HG03108 (cell line): Measurements from ENCODE around the gene ECE2.

Source experiments
- ATAC-seq: cut with Tn5 transposase; IDR thresholded peaks from one replicate; pipeline ENCODE4 v1.9.1; 2021; ENCODE audit warnings: moderate library complexity; ENCODE audit not compliant: unreplicated experiment

The ECE2 gene

GRCh38 chr3:184240384-184241140 lies 35.3 kb upstream of the ECE2 start:
- ATAC-seq = no peak

DNA sequence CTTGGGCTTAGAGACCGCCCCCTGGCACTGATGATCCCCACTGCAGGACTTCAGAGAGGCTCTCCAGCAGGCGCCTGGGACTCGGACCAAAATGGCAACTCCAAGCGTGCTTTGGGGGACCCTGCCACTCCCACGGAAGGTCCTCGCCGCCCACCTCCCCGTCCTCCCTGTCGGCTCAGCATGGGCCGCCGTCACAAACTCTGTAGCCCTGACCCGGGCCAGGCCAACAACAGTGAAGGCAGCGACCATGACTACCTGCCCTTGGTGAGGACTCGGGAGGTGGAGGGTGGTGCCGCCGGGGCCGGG lies 34.7 kb upstream of the ECE2 start:
- ATAC-seq = no peak

DNA sequence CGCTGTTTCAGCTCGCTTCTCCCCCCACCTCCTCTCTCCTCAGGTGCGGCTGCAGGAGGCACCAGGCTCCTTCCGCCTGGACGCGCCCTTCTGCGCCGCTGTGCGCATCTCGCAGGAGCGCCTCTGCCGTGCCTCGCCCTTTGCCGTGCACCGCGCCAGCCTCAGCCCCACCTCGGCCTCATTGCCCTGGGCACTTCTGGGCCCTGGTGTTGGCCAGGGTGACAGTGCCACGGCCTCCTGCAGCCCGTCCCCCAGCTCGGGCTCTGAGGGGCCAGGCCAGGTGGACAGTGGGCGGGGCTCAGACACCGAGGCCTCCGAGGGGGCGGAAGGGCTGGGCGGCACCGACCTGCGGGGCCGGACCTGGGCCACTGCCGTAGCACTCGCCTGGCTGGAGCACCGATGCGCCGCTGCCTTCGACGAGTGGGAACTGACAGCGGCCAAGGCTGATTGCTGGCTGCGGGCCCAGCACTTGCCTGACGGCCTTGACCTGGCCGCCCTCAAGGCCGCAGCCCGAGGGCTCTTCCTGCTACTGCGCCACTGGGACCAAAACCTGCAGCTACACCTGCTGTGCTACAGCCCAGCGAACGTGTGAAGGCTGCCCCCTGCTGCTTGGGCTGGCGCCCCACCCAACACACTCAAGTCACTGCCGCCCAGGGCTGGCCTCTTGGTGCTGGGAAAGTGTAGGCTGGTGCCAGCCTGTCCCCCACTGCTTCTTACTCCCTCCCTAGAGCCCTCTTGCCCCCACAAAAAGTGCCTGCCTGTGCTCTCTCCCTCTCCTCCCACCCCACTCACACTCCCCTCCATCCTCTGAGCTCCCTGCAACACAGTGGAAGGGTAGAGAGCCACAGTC lies 34.1 kb upstream of the ECE2 start:
- no peak for ATAC-seq

GRCh38 chr3:184242297-184242685 lies 33.5 kb upstream of the ECE2 start:
- no peak for ATAC-seq

- peak; percentile 43 for ATAC-seq
These were observed 27.1 kb upstream of the ECE2 start, which contains the start of gene ALG3 for GRCh38 chr3:184248454-184249411. TSS of gene ALG3 (minus strand) at chr3:184248962. CDS start at chr3:184248940, 22 bp downstream.

DNA sequence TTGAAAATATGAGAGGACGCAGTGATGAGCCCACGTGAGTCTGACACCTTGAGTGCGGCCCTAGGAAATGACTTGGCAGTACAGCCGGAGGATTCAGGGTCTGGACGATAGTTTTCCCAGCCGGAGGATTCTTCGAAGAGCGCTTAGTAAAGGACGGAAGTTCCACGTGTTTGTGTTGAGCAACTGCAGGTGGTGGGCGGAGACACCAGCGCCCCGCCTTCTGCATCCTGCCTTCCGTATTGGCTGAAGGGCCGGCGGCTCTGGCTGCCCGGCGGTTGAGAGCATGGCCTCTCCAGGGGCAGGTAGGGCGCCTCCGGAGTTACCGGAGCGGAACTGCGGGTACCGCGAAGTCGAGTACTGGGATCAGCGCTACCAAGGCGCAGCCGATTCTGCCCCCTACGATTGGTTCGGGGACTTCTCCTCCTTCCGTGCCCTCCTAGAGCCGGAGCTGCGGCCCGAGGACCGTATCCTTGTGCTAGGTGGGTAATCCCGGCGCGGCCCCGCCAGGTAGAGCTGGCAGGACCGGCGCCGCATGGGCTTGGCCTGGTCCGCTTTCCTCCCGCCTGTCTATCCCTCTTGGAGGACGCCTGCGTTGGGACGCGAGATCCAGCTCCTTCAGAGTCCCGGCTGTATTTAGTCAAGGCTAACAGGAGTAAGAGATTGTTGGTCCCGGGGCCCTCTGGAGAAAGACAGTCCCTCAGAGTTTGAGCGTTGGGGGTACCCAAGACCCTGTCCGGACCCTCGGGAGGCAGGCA lies 26.2 kb upstream of the ECE2 start, which contains the start of gene EEF1AKMT4:
EEF1AKMT4 (plus strand) TSS at position 261 of the 755 bp plus-strand sequence; CDS start at position 284, 23 bp downstream.
- ATAC-seq = peak; percentile 89

DNA sequence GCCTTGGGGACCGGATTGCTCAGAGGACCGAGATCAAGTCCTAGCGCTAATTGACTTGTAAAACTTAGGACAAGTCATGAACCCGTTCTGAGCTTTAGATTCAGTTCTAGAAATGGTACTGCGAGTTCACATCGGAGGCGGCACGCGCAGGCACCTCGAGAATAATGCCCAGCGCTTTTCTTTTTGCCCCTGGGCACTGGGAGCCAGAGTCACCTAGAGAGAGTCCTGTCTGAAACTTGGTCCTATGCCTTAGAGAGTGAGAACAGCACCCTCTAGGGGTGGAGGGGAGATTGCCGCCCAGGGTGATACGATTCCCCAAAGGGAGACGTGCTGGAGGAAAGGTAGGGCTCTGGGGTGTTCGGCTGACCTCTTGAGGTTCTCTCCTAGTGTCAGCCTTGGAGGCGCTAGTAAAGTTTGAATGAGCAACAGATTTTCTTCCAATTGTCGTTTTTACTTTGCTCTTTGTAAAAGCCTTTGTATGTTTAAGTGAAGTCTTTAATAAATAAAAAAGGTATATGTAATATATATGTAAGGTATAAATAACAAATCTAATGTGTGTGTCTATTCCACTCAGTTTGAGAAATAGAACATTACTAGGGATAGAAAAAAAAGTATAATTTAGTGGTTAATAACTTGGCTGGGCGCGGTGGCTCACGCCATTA lies 25.5 kb upstream of the ECE2 start:
- peak; percentile 72 for ATAC-seq

GRCh38 chr3:184255291-184256039 lies 20.4 kb upstream of the ECE2 start:
- ATAC-seq = no peak

DNA sequence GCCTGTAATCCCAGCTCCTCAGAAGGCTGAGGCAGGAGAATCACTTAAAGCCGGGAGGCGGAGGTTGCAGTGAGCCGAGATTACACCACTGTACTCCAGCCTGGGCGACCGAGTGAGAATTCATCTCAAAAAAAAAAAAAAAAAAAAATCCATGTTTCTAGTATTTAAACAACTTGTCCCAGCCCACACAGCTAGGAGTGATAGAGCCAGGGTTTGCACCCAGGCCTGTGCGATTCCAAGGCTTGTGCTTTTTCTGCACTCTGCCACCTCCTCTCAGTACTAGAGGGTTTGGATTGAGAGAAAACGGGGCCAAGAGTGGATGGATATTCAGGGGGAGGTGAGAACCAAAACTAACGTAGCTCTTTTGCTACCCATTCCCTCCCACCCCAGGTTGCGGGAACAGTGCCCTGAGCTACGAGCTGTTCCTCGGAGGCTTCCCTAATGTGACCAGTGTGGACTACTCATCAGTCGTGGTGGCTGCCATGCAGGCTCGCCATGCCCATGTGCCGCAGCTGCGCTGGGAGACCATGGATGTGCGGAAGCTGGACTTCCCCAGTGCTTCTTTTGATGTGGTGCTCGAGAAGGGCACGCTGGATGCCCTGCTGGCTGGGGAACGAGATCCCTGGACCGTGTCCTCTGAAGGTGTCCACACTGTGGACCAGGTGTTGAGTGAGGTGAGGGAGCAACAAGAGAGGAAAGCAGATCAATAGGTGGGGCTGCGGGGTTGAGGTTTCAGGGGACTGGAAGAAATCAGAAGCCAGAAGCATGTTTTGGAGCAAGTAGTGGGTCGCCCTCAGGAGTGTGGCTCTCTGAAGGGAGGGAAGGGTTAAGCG lies 18.5 kb upstream of the ECE2 start:
- no peak for ATAC-seq

GRCh38 chr3:184258926-184259325 lies 16.9 kb upstream of the ECE2 start:
- no peak for ATAC-seq

GRCh38 chr3:184259396-184259877 lies 16.4 kb upstream of the ECE2 start:
- ATAC-seq = no peak

DNA sequence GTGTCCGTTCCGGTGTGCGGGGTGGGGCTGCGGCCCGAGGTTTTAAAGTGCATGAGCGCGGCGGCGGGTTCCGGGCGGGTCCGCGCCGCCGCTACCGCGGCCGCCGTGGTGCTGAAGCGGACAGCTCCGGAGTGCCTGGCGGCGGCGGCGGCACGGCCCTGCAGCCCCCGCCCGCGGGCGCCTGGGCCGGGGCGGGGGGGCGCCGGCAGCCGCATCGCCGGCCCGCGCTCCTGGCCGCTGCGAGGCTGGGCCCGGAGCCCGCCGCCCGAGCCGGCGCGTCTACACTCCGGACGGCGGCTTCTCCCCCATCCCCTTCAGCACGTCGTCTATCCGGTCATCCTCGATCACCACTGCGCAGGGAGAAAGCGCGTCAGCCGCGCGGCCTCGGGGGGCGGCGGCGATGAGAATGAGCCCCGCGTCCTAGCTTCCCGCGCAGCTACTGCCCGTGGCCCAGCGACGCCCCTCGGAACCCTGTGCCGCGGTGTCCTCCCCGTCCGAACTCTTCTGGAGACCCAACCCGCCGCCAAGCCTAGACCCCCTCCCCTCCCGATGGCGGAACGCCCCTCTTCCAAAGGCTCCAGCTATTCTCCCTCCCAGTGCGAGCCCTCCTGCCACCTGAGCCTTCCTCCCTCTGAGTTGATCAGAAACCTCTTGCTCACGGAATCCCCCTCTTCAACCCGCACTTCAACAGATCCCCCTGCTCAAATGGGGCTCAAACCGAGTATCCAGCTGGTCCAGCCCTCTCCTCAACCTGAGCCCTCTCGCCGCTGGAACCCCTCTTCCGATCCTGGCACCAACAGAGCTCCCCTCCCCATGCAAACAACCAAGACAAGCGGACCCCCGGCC lies 15.7 kb upstream of the ECE2 start:
- ATAC-seq = no peak

GRCh38 chr3:184260724-184261269 lies 15.0 kb upstream of the ECE2 start:
- ATAC-seq = no peak

GRCh38 chr3:184261270-184261853 lies 14.5 kb upstream of the ECE2 start, which contains the start of gene CAMK2N2:
TSS of gene CAMK2N2 (minus strand) at chr3:184261553. CDS start at chr3:184261285, 268 bp downstream.
- ATAC-seq = no peak

DNA sequence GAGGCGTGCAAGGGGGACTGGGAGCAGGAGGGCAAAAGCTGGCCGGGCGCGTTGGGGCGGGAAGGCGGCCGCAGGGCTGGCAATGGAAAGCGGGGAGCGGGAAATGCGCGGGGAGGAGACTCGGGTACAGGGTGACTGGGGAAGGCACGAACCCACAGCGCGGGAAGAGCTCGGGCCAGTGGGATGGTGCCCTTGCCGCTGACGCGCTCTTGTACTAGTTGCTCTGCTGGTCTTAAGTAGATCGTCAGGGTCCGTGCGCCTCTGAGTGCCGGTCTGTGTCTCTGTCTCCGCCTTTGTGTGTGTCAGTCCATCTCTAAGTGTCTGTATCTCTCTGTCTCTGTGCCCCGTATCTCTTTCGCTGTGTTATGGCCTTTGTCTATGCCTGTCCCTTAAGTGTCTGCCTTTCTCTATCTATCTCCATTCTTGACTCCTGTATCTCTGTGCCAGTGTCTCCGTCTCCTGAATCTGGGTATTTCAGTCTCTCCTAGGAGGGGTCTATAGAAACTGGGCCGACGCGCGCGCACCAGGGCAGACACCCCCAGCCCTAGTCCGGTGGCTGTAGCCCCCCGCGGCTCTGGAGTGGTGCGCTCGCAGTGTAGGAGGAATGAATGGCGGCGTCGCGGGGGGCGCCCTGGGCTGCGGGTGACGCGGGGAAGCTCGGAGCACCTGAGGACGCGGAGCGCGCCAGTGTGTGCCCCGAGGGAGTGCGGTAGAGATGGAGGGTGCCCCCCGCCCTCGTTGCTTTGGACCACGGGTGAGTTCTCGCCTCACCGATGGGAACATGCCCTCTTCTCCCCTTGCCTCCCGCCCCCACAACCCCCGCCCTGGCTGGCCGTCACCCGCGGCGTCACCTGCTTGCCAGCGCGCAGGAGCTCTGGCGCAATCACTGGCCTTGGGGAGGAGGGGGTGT lies 13.7 kb upstream of the ECE2 start:
- ATAC-seq = no peak
